NCI-H345 (cell line): ENCODE measurements around the gene ZNF341.

Source experiments
- DNase-seq: peaks from one replicate; lab custom pipeline; 2025; lab: John Stamatoyannopoulos, UW

ZNF341 gene

GRCh38 chr20:33825340-33826269, 93.8 kb downstream of the ZNF341 start:
- DNase-seq = peak; percentile 68

- DNase-seq = no peak
Measured at GRCh38 chr20:33826270-33826897, 94.6 kb downstream of the ZNF341 start.

GRCh38 chr20:33827109-33827508, 95.3 kb downstream of the ZNF341 start:
- no peak for DNase-seq

GRCh38 chr20:33827634-33828325, 96.0 kb downstream of the ZNF341 start:
- DNase-seq = no peak

GRCh38 chr20:33828326-33828844, 96.6 kb downstream of the ZNF341 start:
- no peak for DNase-seq

- no peak for DNase-seq
Measured at GRCh38 chr20:33828967-33829560, 97.3 kb downstream of the ZNF341 start.

GRCh38 chr20:33829636-33830035, 97.8 kb downstream of the ZNF341 start:
- no peak for DNase-seq

- DNase-seq = no peak
Measured at GRCh38 chr20:33830371-33830770, 98.6 kb downstream of the ZNF341 start.

GRCh38 chr20:33832103-33832804, 100.5 kb downstream of the ZNF341 start:
- no peak for DNase-seq

GRCh38 chr20:33833333-33833732, 101.5 kb downstream of the ZNF341 start:
- no peak for DNase-seq

GRCh38 chr20:33835615-33836172, 103.9 kb downstream of the ZNF341 start:
- DNase-seq = no peak

GRCh38 chr20:33836277-33836676, 104.5 kb downstream of the ZNF341 start:
- no peak for DNase-seq

- DNase-seq = no peak
Measured at GRCh38 chr20:33837096-33837830, 105.5 kb downstream of the ZNF341 start.

GRCh38 chr20:33838035-33838864, 106.5 kb downstream of the ZNF341 start:
- DNase-seq = no peak

- DNase-seq = peak; percentile 62
Measured at GRCh38 chr20:33839591-33839990, 107.8 kb downstream of the ZNF341 start.

- DNase-seq = no peak
Measured at GRCh38 chr20:33840160-33840559, 108.4 kb downstream of the ZNF341 start.

- DNase-seq = no peak
Measured at GRCh38 chr20:33840759-33841435, 109.1 kb downstream of the ZNF341 start.

- no peak for DNase-seq
Measured at GRCh38 chr20:33841436-33841799, 109.6 kb downstream of the ZNF341 start.
